CD4-positive, alpha-beta T cell (primary cell): ENCODE results near the gene TP53I11. TPM values are rescaled to one million over a fixed set of nuclear protein-coding genes. Genes with fewer than 3 reads are reported as not detected.

Source experiments
- ATAC-seq: fragments of 200-7000 bp; cut with Tn5 transposase; one replicate; pipeline ENCODE4 v1.10.0; 2022; ENCODE audit warnings: mild to moderate bottlenecking; ENCODE audit not compliant: poor library complexity
- CTCF ChIA-PET: fragments of 350-600 bp; sonication (Branson Sonifier 250); formaldehyde crosslinking; loops from one replicate; lab custom pipeline; 2021; ENCODE audit warnings: antibody characterized with exemption, inconsistent platforms; lab: Charles Lee
- POLR2A ChIA-PET: fragments of 350-600 bp; sonication (Branson Sonifier 250); formaldehyde crosslinking; loops from one replicate; lab custom pipeline; 2021; ENCODE audit warnings: antibody characterized with exemption, inconsistent platforms; lab: Charles Lee
- DNase-seq, 14 experiments: peaks; one replicate each; pipeline ENCODE4 v3.0.0-alpha.2; 2013 to 2020; ENCODE audit warnings: mixed read lengths in 2 of 14
- H3K27ac ChIP-seq, 2 donors: one replicate each; pipeline versions ENCODE4 v1.5.1 to v1.7.0; 2013; ENCODE audit warnings: low read length in 2 of 2, low read depth in 1 of 2, mild to moderate bottlenecking in 1 of 2
- H3K27me3 ChIP-seq, 2 experiments: 1 replicate in 1 of 2; 2 replicates in 1 of 2; pipeline versions ENCODE4 v1.6.1 to v1.7.0; 2013; ENCODE audit warnings: low read length in 2 of 2, control low read depth in 1 of 2, mild to moderate bottlenecking in 1 of 2, moderate library complexity in 1 of 2; ENCODE audit not compliant: insufficient read depth in 2 of 2, control insufficient read depth in 1 of 2
- H3K36me3 ChIP-seq: one replicate; pipeline ENCODE4 v1.6.1; 2013; ENCODE audit warnings: low read length, control low read depth; ENCODE audit not compliant: insufficient read depth
- H3K4me1 ChIP-seq: one replicate; pipeline ENCODE4 v1.6.1; 2013; ENCODE audit warnings: low read length, control low read depth; ENCODE audit not compliant: insufficient read depth
- H3K4me3 ChIP-seq: one replicate; pipeline ENCODE4 v1.5.1; 2013; ENCODE audit warnings: mild to moderate bottlenecking, low read length, moderate library complexity
- H3K9me3 ChIP-seq, 2 experiments: 1 replicate in 1 of 2; 2 replicates in 1 of 2; pipeline versions ENCODE4 v1.6.1 to v1.7.0; 2013; ENCODE audit warnings: low read length in 2 of 2, mild to moderate bottlenecking in 2 of 2, control low read depth in 1 of 2, moderate library complexity in 1 of 2; ENCODE audit not compliant: control insufficient read depth in 1 of 2, insufficient read depth in 1 of 2
- H3K27ac Mint-ChIP-seq: one replicate; pipeline ENCODE4 v1.8.0; 2020; ENCODE audit warnings: mixed read lengths
- H3K27me3 Mint-ChIP-seq: one replicate; pipeline ENCODE4 v1.8.0; 2021; ENCODE audit warnings: mixed read lengths
- H3K36me3 Mint-ChIP-seq: one replicate; pipeline ENCODE4 v1.8.0; 2021; ENCODE audit warnings: low read depth, mixed read lengths
- H3K4me1 Mint-ChIP-seq: one replicate; pipeline ENCODE4 v1.8.0; 2021; ENCODE audit warnings: low read depth, mixed read lengths
- H3K4me3 Mint-ChIP-seq: one replicate; pipeline ENCODE4 v1.8.0; 2020; ENCODE audit warnings: mild to moderate bottlenecking, mixed read lengths
- H3K9me3 Mint-ChIP-seq: one replicate; pipeline ENCODE4 v1.8.0; 2020; ENCODE audit warnings: mixed read lengths
- intact Hi-C, 2 experiments: fragments of 100-400 bp; cut with DNase I in 1 of 2; cut with micrococcal nuclease in 1 of 2; formaldehyde crosslinking; loops; one replicate each; pipeline versions ENCODE4 v1.15.1 to v1.9.0; 2023 to 2025; cut with DNase I, micrococcal nuclease
- total RNA-seq, 174 experiments: library from RNA in 2 of 174; stranded (reverse) in 2 of 174; gene quantifications; one replicate each; pipeline ENCODE4 v1.2.3 and lab custom pipeline; 2021 to 2026
- TF ChIP-seq, protein P1 (sequence below): fragments of 200-600 bp; IDR thresholded peaks from one replicate; pipeline ENCODE4 v1.8.0; 2022; ENCODE audit warnings: antibody characterized with exemption, mild to moderate bottlenecking

The TP53I11 gene
- total RNA-seq, 2 experiments from 2014 or later, result 3.5 to 4.6 TPM

DNA sequence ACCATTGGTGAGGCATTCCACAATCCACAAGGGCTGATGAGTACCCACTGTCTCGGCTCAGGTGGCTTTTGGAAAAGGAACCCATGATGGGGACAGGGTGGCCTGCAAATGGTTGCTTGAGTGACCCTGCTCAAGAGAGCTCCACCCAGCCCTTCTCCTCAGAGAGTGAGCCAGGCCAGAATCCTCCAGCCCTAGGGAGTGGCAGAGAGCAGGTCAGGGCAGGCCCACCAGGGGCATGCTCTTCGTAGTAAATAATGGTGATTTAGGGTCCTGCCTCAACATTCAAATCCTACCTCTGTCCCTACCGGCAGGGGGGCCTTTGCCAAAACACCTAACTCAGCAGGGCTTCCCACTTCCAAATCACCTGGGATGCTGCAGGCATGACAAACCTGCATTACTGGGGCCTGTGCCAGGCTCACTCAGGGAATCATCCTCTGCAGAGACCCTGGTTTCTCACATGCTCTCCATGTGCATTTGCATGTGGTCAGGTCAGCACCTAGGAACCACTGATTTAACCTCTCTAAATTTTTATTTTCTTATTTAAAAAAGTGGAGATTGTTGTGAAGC is 17.3 kb upstream of the TP53I11 start:
- H3K9me3 ChIP-seq, result no peaks in the 10 kb centered on the region
- DNase-seq, result no peak
- TF ChIP-seq, protein P1, sequence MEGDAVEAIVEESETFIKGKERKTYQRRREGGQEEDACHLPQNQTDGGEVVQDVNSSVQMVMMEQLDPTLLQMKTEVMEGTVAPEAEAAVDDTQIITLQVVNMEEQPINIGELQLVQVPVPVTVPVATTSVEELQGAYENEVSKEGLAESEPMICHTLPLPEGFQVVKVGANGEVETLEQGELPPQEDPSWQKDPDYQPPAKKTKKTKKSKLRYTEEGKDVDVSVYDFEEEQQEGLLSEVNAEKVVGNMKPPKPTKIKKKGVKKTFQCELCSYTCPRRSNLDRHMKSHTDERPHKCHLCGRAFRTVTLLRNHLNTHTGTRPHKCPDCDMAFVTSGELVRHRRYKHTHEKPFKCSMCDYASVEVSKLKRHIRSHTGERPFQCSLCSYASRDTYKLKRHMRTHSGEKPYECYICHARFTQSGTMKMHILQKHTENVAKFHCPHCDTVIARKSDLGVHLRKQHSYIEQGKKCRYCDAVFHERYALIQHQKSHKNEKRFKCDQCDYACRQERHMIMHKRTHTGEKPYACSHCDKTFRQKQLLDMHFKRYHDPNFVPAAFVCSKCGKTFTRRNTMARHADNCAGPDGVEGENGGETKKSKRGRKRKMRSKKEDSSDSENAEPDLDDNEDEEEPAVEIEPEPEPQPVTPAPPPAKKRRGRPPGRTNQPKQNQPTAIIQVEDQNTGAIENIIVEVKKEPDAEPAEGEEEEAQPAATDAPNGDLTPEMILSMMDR, result no peak
- no peak overlapping the region for H3K27ac ChIP-seq
- Mint-ChIP-seq H3K27ac (no peak overlapping the region), H3K4me1 (no peaks in the 10 kb centered on the region), H3K27me3 (no peaks in the 10 kb centered on the region), H3K4me3 (no peak overlapping the region), H3K36me3 (no peaks in the 10 kb centered on the region), H3K9me3 (no peaks in the 10 kb centered on the region)
- POLR2A ChIA-PET, result no interaction called here
- intact Hi-C loops, result no loop called here
- no peaks in the 10 kb centered on the region for H3K36me3 ChIP-seq
- no peak overlapping the region for H3K4me3 ChIP-seq
- CTCF ChIA-PET, result no interaction called here
- no peaks in the 10 kb centered on the region for H3K27me3 ChIP-seq
- ATAC-seq, result no peak
- H3K4me1 ChIP-seq, result no peaks in the 10 kb centered on the region

DNA sequence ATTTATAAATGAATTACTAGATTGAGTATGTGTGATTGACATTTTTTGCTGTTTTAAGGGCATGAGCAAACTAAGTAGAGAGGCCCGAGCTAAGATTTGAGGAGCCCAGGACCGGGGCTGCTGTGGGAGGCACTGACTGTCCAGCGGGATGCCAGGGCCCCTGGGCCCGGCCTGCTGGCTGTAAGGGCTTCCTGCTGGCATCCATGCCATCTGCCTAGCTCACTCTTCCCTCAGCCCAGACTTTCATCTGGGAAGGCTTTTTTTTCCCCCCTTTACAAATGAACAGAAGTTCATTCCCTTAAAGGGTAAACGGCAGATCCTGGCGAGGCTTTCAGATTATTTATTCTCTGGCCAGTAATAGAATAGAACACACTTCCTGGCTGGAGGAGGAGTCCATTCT is 16.0 kb upstream of the TP53I11 start:
- H3K36me3 Mint-ChIP-seq, result no peaks in the 10 kb centered on the region
- H3K4me1 ChIP-seq, result no peaks in the 10 kb centered on the region
- ATAC-seq, result no peak
- TF ChIP-seq, protein P1, result no peak
- no peak overlapping the region for H3K27ac ChIP-seq
- H3K4me3 Mint-ChIP-seq, result no peak overlapping the region
- no peaks in the 10 kb centered on the region for H3K27me3 Mint-ChIP-seq
- POLR2A ChIA-PET, result no interaction called here
- no peaks in the 10 kb centered on the region for H3K9me3 Mint-ChIP-seq
- no peaks in the 10 kb centered on the region for H3K36me3 ChIP-seq
- H3K27ac Mint-ChIP-seq, result no peak overlapping the region
- DNase-seq, result no peak
- no peak overlapping the region for H3K4me3 ChIP-seq
- H3K9me3 ChIP-seq, result no peaks in the 10 kb centered on the region
- H3K27me3 ChIP-seq, result no peaks in the 10 kb centered on the region
- intact Hi-C loops, result no loop called here
- no peaks in the 10 kb centered on the region for H3K4me1 Mint-ChIP-seq
- CTCF ChIA-PET, result interaction anchor here (0.7 kb wide), 1 partner anchor 65 kb away, joined by 3 read pairs; no protein-coding TSS in a partner anchor

DNA sequence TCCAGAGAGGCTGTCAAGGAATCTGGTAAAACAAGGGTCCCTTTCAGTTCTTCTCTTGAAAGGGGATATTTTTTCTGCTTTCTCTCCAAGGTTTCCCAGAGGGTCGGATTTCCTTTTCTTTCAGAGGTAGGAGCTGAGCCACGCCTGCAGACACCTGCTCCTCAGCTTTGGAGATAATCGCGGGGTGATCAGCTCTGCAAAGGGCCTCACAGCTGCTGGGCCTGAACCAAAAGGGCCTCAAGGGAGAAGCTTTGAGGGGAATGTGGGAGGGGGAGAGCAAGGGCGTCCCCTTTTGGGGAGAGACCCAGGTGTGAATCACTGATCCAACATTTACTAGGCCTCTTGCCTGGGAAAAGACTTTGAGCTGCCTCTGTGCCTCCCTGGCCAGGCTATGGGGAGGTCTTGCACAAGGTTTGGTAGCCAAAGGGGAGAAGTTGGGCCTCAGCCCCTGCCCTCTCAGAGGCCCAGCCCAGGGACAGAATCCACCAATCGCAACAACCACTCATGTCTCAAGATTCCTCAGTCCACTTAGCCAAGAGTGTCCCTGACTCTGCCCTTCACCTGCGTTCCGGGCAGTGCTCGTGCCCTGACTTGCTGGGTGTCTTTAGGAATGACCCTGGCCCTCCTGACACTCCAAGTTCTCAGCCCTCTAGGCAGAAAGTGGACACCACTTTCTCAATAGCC is 14.0 kb upstream of the TP53I11 start:
- no peak overlapping the region for H3K4me3 ChIP-seq
- no peak overlapping the region for H3K27ac ChIP-seq
- H3K36me3 ChIP-seq, result no peaks in the 10 kb centered on the region
- DNase-seq (no peak), ATAC-seq (no peak)
- ChIA-PET CTCF (no interaction called here), POLR2A (no interaction called here)
- Mint-ChIP-seq H3K4me3 (no peak overlapping the region), H3K27me3 (no peaks in the 10 kb centered on the region), H3K4me1 (no peaks in the 10 kb centered on the region), H3K36me3 (no peaks in the 10 kb centered on the region), H3K9me3 (no peaks in the 10 kb centered on the region), H3K27ac (no peak overlapping the region)
- no peaks in the 10 kb centered on the region for H3K4me1 ChIP-seq
- H3K9me3 ChIP-seq, result no peaks in the 10 kb centered on the region
- intact Hi-C loops, result no loop called here
- TF ChIP-seq, protein P1, result no peak
- no peaks in the 10 kb centered on the region for H3K27me3 ChIP-seq
